HCT116 (cell line): ENCODE results near the gene PTS. TPM values are rescaled to one million over a fixed set of nuclear protein-coding genes. Genes with fewer than 3 reads are reported as not detected.

Source experiments
- ATAC-seq: fragments of 200-7000 bp; cut with Tn5 transposase; 2 replicates; pipeline ENCODE4 v1.9.1; 2020; ENCODE audit warnings: mild to moderate bottlenecking, moderate library complexity
- BruUV-seq: library from RNA; stranded (reverse); fragments of 400-500 nt; replicated peaks from 2 replicates; lab custom pipeline; 2021; lab: Mats Ljungman, UMichigan
- CTCF ChIA-PET: fragments of 300-600 bp; sonication (Branson Sonifier 250); formaldehyde crosslinking; loops from one replicate; lab custom pipeline; 2021; ENCODE audit warnings: antibody characterized with exemption; lab: Charles Lee
- POLR2A ChIA-PET: fragments of 300-600, 350-600 bp; sonication (Branson Sonifier 250); formaldehyde crosslinking; loops from one replicate; lab custom pipeline; 2021; ENCODE audit warnings: antibody characterized with exemption; lab: Charles Lee
- RAD21 ChIA-PET, 2 experiments: fragments of 300-600 bp; sonication (Branson Sonifier 250); formaldehyde crosslinking; loops; one replicate each; lab custom pipeline; 2023; ENCODE audit warnings: low total read pairs in 2 of 2; ENCODE audit not compliant: uncharacterized antibody in 2 of 2, unreplicated experiment in 2 of 2, low non-redundant PET in 1 of 2; lab: Charles Lee
- DNase-seq: peaks from one replicate; pipeline ENCODE4 v3.0.0-alpha.2; 2010; ENCODE audit warnings: low read depth, low spot score
- H2AFZ ChIP-seq: fragments of 200-600 bp; shearing (Covaris generic), sonication (generic); 2 replicates; pipeline ENCODE4 v1.6.1; 2017; ENCODE audit warnings: low read depth, mixed run types, mixed read lengths, antibody characterized with exemption, low read length; ENCODE audit not compliant: poor library complexity, severe bottlenecking
- H3K27ac ChIP-seq: 2 replicates; pipeline ENCODE4 v1.5.1; 2012; ENCODE audit warnings: low read depth, low read length
- H3K27me3 ChIP-seq: fragments of 200-600 bp; sonication (generic); 2 replicates; pipeline ENCODE4 v1.6.1; 2016; ENCODE audit warnings: mixed run types, low read length, mixed read lengths; ENCODE audit not compliant: insufficient read depth
- H3K36me3 ChIP-seq, 2 experiments: fragments of 200-500 bp in 1 of 2; fragments of 200-600 bp in 1 of 2; sonication (Bioruptor generic) in 1 of 2; sonication (generic) in 1 of 2; 2 replicates each; pipeline versions ENCODE4 v1.5.1 to v1.6.1; 2014 to 2016; ENCODE audit warnings: low read length in 2 of 2, inconsistent platforms in 1 of 2, mixed read lengths in 1 of 2, mixed run types in 1 of 2; ENCODE audit not compliant: insufficient read depth in 2 of 2, control insufficient read depth in 1 of 2
- H3K4me1 ChIP-seq, 2 experiments: fragments of 200-600 bp in 1 of 2; sonication (generic) in 1 of 2; 2 replicates each; pipeline versions ENCODE4 v1.5.1 to v1.6.1; 2012 to 2017; ENCODE audit warnings: low read length in 2 of 2, inconsistent platforms in 1 of 2, mild to moderate bottlenecking in 1 of 2, mixed read lengths in 1 of 2, mixed run types in 1 of 2, moderate library complexity in 1 of 2; ENCODE audit not compliant: insufficient read depth in 2 of 2, control insufficient read depth in 1 of 2
- H3K4me2 ChIP-seq: fragments of 200-600 bp; sonication (generic); 2 replicates; pipeline ENCODE4 v1.6.1; 2017; ENCODE audit warnings: mixed run types, low read length, mixed read lengths
- H3K4me3 ChIP-seq, 2 experiments: fragments of 200-600 bp in 1 of 2; sonication (generic) in 1 of 2; replicated peaks in 1 of 2; 2 replicates each; pipeline ENCODE4 v1.5.1; 2011 to 2016; ENCODE audit warnings: low read length in 2 of 2, control low read depth in 1 of 2, low read depth in 1 of 2, mild to moderate bottlenecking in 1 of 2, mixed read lengths in 1 of 2, mixed run types in 1 of 2
- H3K79me2 ChIP-seq: fragments of 200-600 bp; sonication (generic); 2 replicates; pipeline ENCODE4 v1.6.1; 2017; ENCODE audit warnings: mild to moderate bottlenecking, mixed run types, low read length, moderate library complexity, mixed read lengths; ENCODE audit not compliant: insufficient read depth
- H3K9ac ChIP-seq: fragments of 200-600 bp; sonication (generic); 2 replicates; pipeline ENCODE4 v1.6.1; 2016; ENCODE audit warnings: low read length, mixed read lengths
- H3K9me2 ChIP-seq: fragments of 200-600 bp; sonication (generic), shearing (Covaris generic); 2 replicates; pipeline ENCODE4 v1.6.1; 2017; ENCODE audit warnings: mixed run types, mild to moderate bottlenecking, moderate library complexity; ENCODE audit not compliant: insufficient read depth
- H3K9me3 ChIP-seq, 2 experiments: fragments of 200-500 bp in 1 of 2; fragments of 200-600 bp in 1 of 2; sonication (Bioruptor generic) in 1 of 2; sonication (generic) in 1 of 2; 2 replicates each; pipeline ENCODE4 v1.6.1; 2014 to 2017; ENCODE audit warnings: low read length in 2 of 2, mixed read lengths in 2 of 2, inconsistent platforms in 1 of 2, low read depth in 1 of 2, mild to moderate bottlenecking in 1 of 2, mixed run types in 1 of 2, moderate library complexity in 1 of 2; ENCODE audit not compliant: control insufficient read depth in 1 of 2, insufficient read depth in 1 of 2
- H4K20me1 ChIP-seq: fragments of 200-600 bp; sonication (generic), shearing (Covaris generic); 2 replicates; pipeline ENCODE4 v1.6.1; 2017; ENCODE audit warnings: mixed run types, mild to moderate bottlenecking, moderate library complexity; ENCODE audit not compliant: insufficient read depth
- CBX3 ChIP-seq: IDR thresholded peaks from 2 replicates; pipeline ENCODE4 v1.6.1; 2012; ENCODE audit warnings: low read depth
- CEBPB ChIP-seq: IDR thresholded peaks from 2 replicates; pipeline ENCODE4 v1.6.1; 2012; ENCODE audit warnings: low read depth
- JUND ChIP-seq: IDR thresholded peaks from 2 replicates; pipeline ENCODE4 v1.6.1; 2012
- MAX ChIP-seq: IDR thresholded peaks from 2 replicates; pipeline ENCODE4 v1.6.1; 2012
- RAD21 ChIP-seq: IDR thresholded peaks from 2 replicates; pipeline ENCODE4 v1.6.1; 2012; ENCODE audit warnings: low read depth, mild to moderate bottlenecking
- SRF ChIP-seq: IDR thresholded peaks from 2 replicates; pipeline ENCODE4 v1.6.1; 2012; ENCODE audit warnings: low read depth
- ZBTB33 ChIP-seq: IDR thresholded peaks from 2 replicates; pipeline ENCODE4 v1.6.1; 2011; ENCODE audit warnings: mild to moderate bottlenecking, low read length, moderate library complexity; ENCODE audit not compliant: insufficient replicate concordance; ENCODE audit errors: extremely low read depth
- intact Hi-C: fragments of 100-400 bp; cut with micrococcal nuclease; formaldehyde crosslinking; loops from 2 replicates; pipeline ENCODE4 v1.10.0; 2022
- total RNA-seq: library from RNA; stranded (reverse); gene quantifications from one replicate; pipeline ENCODE4 v1.2.1, GENCODE V29; 2021; ENCODE audit not compliant: unreplicated experiment
- TF ChIP-seq, protein P1 (sequence below), 3 experiments: fragments of 200-600 bp in 1 of 3; sonication (generic) in 1 of 3; IDR thresholded peaks in 2 of 3; conservative IDR thresholded peaks in 1 of 3; 2 replicates each; pipeline ENCODE4 v1.5.1; 2012 to 2017; ENCODE audit warnings: low read depth in 2 of 3, low read length in 2 of 3, antibody characterized with exemption in 1 of 3, borderline replicate concordance in 1 of 3, control low read depth in 1 of 3, mild to moderate bottlenecking in 1 of 3, mixed read lengths in 1 of 3, mixed run types in 1 of 3, moderate library complexity in 1 of 3; ENCODE audit not compliant: insufficient read depth in 1 of 3

The PTS gene
- total RNA-seq, 1 experiment from 2014 or later = 45.7 TPM

DNA sequence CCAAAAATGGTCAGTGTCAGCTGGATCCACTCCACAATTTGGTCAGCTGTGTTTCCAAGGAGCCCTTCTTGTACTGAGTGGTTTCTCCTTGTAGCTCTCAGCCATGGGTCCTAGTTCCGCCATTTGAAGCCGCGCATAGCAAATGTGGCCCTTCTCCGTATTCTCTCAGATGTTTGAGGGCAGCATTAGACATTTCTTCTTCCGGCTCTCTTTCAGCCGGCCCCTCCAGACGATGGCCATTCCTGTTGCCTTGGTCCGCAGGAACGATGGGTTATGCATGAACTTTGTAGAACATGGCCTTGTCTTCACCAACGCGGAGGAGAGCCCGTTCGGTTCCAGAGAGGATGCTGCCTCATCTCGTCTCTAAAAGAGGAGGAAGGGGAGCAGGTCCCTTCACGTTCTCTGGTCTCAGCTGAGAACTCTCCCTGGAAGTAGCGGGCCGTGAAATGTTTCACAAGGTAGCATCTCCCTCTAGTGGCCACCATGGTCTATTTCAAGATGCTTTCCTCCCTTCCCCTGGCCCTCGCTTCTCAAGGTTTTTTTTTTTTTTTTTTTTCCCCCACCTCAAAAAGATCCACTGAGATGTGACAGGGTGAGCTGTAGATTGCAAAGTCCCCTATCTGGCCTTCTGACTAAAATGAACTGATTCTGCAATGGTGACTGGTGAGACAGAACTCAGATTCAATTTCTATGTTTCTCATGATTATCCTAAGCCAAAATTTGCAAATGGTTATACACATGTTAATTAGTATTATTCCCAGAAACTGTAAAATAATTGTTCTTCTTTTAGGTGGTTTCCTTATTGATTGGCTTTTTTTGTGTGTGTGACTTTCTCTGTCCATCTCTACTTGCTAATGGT lies 54.3 kb downstream of the PTS start:
- H3K27ac ChIP-seq = no peak overlapping the region
- H2AFZ ChIP-seq = peak overlapping the region; percentile 56
- H3K4me1 ChIP-seq = peaks cover 0 to 5% of the 10 kb centered on the region in 2 experiments; a peak in 2 of 4 replicates
- no peaks in the 10 kb centered on the region for H3K9me3 ChIP-seq
- peak overlapping the region; percentile 56 for H3K4me2 ChIP-seq
- ATAC-seq (peak; percentile 87), DNase-seq (peak; percentile 65)
- CTCF ChIA-PET = interaction anchor here (0.6 to 6.5 kb wide), 28 partner anchors 8 to 1010 kb away, joined by 3 to 73 read pairs (median 3); partner anchors contain the start of genes PTS, SDHD and TIMM8B
- intact Hi-C loops = loop anchor here (1.0 to 5.0 kb wide), 4 partner anchors 61 to 348 kb away; partner anchors contain the start of genes SDHD and TIMM8B
- H3K27me3 ChIP-seq = no peaks in the 10 kb centered on the region
- TF ChIP-seq RAD21 (peak; percentile 75), SRF (no peak), CBX3 (no peak), CEBPB (no peak), MAX (no peak), ZBTB33 (no peak), JUND (no peak)
- TF ChIP-seq, protein P1, sequence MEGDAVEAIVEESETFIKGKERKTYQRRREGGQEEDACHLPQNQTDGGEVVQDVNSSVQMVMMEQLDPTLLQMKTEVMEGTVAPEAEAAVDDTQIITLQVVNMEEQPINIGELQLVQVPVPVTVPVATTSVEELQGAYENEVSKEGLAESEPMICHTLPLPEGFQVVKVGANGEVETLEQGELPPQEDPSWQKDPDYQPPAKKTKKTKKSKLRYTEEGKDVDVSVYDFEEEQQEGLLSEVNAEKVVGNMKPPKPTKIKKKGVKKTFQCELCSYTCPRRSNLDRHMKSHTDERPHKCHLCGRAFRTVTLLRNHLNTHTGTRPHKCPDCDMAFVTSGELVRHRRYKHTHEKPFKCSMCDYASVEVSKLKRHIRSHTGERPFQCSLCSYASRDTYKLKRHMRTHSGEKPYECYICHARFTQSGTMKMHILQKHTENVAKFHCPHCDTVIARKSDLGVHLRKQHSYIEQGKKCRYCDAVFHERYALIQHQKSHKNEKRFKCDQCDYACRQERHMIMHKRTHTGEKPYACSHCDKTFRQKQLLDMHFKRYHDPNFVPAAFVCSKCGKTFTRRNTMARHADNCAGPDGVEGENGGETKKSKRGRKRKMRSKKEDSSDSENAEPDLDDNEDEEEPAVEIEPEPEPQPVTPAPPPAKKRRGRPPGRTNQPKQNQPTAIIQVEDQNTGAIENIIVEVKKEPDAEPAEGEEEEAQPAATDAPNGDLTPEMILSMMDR (IDR thresholded peaks at IDR 0.05 in 2 of 3, conservative IDR thresholded peaks at IDR 0.05 in 1 of 3; ENCODE audit: borderline replicate concordance in 1 of 3, insufficient read depth in 1 of 3, low read depth in 2 of 3, low read length in 2 of 3) = peak; percentile 74 to 77 (median 74); a peak in 5 of 6 replicates
- no peak overlapping the region for H3K9ac ChIP-seq
- RAD21 ChIA-PET = interaction anchor here (0.7 to 1.9 kb wide), 3 partner anchors 61 to 349 kb away, joined by 3 to 8 read pairs (median 7); no protein-coding TSS in a partner anchor
- no peaks in the 10 kb centered on the region for H3K36me3 ChIP-seq
- no peak overlapping the region for H3K4me3 ChIP-seq
- no peaks in the 10 kb centered on the region for H3K79me2 ChIP-seq
- no TSS peak for BruUV-seq
- H4K20me1 ChIP-seq = no peaks in the 10 kb centered on the region
- no peaks in the 10 kb centered on the region for H3K9me2 ChIP-seq
- POLR2A ChIA-PET = interaction anchor here (1.4 kb wide), 1 partner anchor 1009 kb away, joined by 3 read pairs; no protein-coding TSS in a partner anchor
